Measurements from ENCODE around the gene WDFY3.

- TF ChIP-seq EZH2 (IDR thresholded peaks at IDR 0.05; ENCODE audit: insufficient read depth, poor library complexity, severe bottlenecking) (no peak), EZH2phosphoT487 (IDR thresholded peaks at IDR 0.05; ENCODE audit: insufficient read depth, low read depth) (no peak)
These were observed 14.5 kb downstream of the WDFY3 start for GRCh38 chr4:84952004-84952403.

Data from GM23248 (cell line).